Endodermal cell (in vitro differentiated cells): ENCODE data around the gene CHL1. TPM values are rescaled to one million over a fixed set of nuclear protein-coding genes. Genes with fewer than 3 reads are reported as not detected.

Experiments
- DNase-seq: peaks from one replicate; pipeline ENCODE4 v3.0.0-alpha.2; 2017
- H3K27ac ChIP-seq: 2 replicates; pipeline ENCODE4 v1.5.1; 2013; ENCODE audit warnings: mild to moderate bottlenecking, low read depth, low read length, moderate library complexity
- H3K27me3 ChIP-seq: 2 replicates; pipeline ENCODE4 v1.6.1; 2013; ENCODE audit warnings: mild to moderate bottlenecking, low read length, moderate library complexity; ENCODE audit not compliant: insufficient read depth, control insufficient read depth, poor library complexity, severe bottlenecking
- H3K36me3 ChIP-seq: 2 replicates; pipeline ENCODE4 v1.7.0; 2013; ENCODE audit warnings: mild to moderate bottlenecking, low read length, moderate library complexity; ENCODE audit not compliant: control insufficient read depth, insufficient read depth
- H3K4me1 ChIP-seq: one replicate; pipeline ENCODE4 v1.7.0; 2013; ENCODE audit warnings: low read length; ENCODE audit not compliant: control insufficient read depth, insufficient read depth
- H3K4me3 ChIP-seq: 2 replicates; pipeline ENCODE4 v1.5.1; 2013; ENCODE audit warnings: mild to moderate bottlenecking, low read length, moderate library complexity
- H3K9ac ChIP-seq: 2 replicates; pipeline ENCODE4 v1.6.1; 2013; ENCODE audit warnings: mild to moderate bottlenecking, low read length, moderate library complexity; ENCODE audit not compliant: poor library complexity, severe bottlenecking; ENCODE audit errors: extremely low read depth
- H3K9me3 ChIP-seq: 2 replicates; pipeline ENCODE4 v1.6.1; 2013; ENCODE audit warnings: mild to moderate bottlenecking, low read length, moderate library complexity; ENCODE audit not compliant: control insufficient read depth
- H3K27ac Mint-ChIP-seq: 2 replicates; pipeline ENCODE4 v1.8.0; 2020; ENCODE audit warnings: mixed read lengths
- H3K27me3 Mint-ChIP-seq: 2 replicates; pipeline ENCODE4 v1.8.0; 2021; ENCODE audit warnings: mild to moderate bottlenecking, mixed read lengths; ENCODE audit not compliant: insufficient read depth
- H3K36me3 Mint-ChIP-seq: 2 replicates; pipeline ENCODE4 v1.8.0; 2020; ENCODE audit warnings: low read depth, mixed read lengths
- H3K4me1 Mint-ChIP-seq: 2 replicates; pipeline ENCODE4 v1.8.0; 2020; ENCODE audit warnings: mixed read lengths
- H3K4me3 Mint-ChIP-seq: 2 replicates; pipeline ENCODE4 v1.8.0; 2020; ENCODE audit warnings: mild to moderate bottlenecking, moderate library complexity, mixed read lengths
- H3K9me3 Mint-ChIP-seq: 2 replicates; pipeline ENCODE4 v1.8.0; 2020; ENCODE audit warnings: mild to moderate bottlenecking, mixed read lengths
- CTCF ChIP-seq: fragments of 200-600 bp; sonication (generic); conservative IDR thresholded peaks from 2 replicates; pipeline ENCODE4 v1.5.0; 2021; ENCODE audit warnings: antibody characterized with exemption, mild to moderate bottlenecking
- WGBS, 2 experiments: methylation state at CpG; one replicate each; pipeline versions ENCODE4 v1.1.5 to v1.1.7; 2013; ENCODE audit warnings: missing lambda C conversion rate in 2 of 2, mixed read lengths in 1 of 2; ENCODE audit not compliant: insufficient coverage in 1 of 2, insufficient read length in 1 of 2; 5-methylcytosine and 5-hydroxymethylcytosine counted together
- total RNA-seq, 2 donors: library from RNA; stranded (reverse); fragmentation: NEBNext Ultra II Directional in 1 of 2; extraction: Animal tissue kit (Norgen Biotek cat#: 25700) in 1 of 2; gene quantifications; 2 replicates in 1 of 2; 3 replicates in 1 of 2; pipeline ENCODE4 v1.2.1, GENCODE V29; 2021

The CHL1 gene
- total RNA-seq, 2 donors from 2014 or later, result 2.2 to 2.8 TPM

- no peaks in the 10 kb centered on the region for H3K36me3 ChIP-seq
- no peaks in the 10 kb centered on the region for H3K4me1 Mint-ChIP-seq
- no peak overlapping the region for H3K27ac Mint-ChIP-seq
- no peaks in the 10 kb centered on the region for H3K9me3 Mint-ChIP-seq
- no peaks in the 10 kb centered on the region for H3K4me1 ChIP-seq
- no peak for TF ChIP-seq CTCF
- H3K27ac ChIP-seq, result no peak overlapping the region
- H3K9me3 ChIP-seq, result peaks cover 66% of the 10 kb centered on the region
- H3K9ac ChIP-seq, result no peak overlapping the region
- H3K4me3 Mint-ChIP-seq, result no peak overlapping the region
- H3K36me3 Mint-ChIP-seq, result no peaks in the 10 kb centered on the region
- no peaks in the 10 kb centered on the region for H3K27me3 ChIP-seq
- no peak overlapping the region for H3K4me3 ChIP-seq
- DNase-seq, result no peak
- WGBS, 2 experiments, result 61 to 100% methylated on average over 2 to 4 of the region's 4 CpGs
- H3K27me3 Mint-ChIP-seq, result peaks cover 17% of the 10 kb centered on the region
Measured at GRCh38 chr3:356952-357351, 160.4 kb downstream of the CHL1 start.

- Mint-ChIP-seq H3K4me3 (no peak overlapping the region), H3K27me3 (peaks cover 22% of the 10 kb centered on the region), H3K27ac (no peak overlapping the region), H3K4me1 (no peaks in the 10 kb centered on the region), H3K36me3 (no peaks in the 10 kb centered on the region), H3K9me3 (no peaks in the 10 kb centered on the region)
- Histone ChIP-seq H3K9ac (no peak overlapping the region), H3K36me3 (no peaks in the 10 kb centered on the region), H3K4me3 (no peak overlapping the region), H3K4me1 (no peaks in the 10 kb centered on the region), H3K27me3 (no peaks in the 10 kb centered on the region), H3K27ac (no peak overlapping the region), H3K9me3 (peaks cover 79% of the 10 kb centered on the region)
- 34 to 51% methylated on average over 3 of the region's 3 CpGs for WGBS, 2 experiments
- no peak for TF ChIP-seq CTCF
- no peak for DNase-seq
Measured at GRCh38 chr3:359672-360071, 163.1 kb downstream of the CHL1 start.

- Histone ChIP-seq H3K27ac (no peak overlapping the region), H3K9ac (no peak overlapping the region), H3K36me3 (no peaks in the 10 kb centered on the region), H3K9me3 (peaks cover 71% of the 10 kb centered on the region), H3K4me1 (no peaks in the 10 kb centered on the region), H3K4me3 (no peak overlapping the region), H3K27me3 (no peaks in the 10 kb centered on the region)
- no peak for DNase-seq
- Mint-ChIP-seq H3K27me3 (peaks cover 15% of the 10 kb centered on the region), H3K27ac (no peak overlapping the region), H3K4me1 (no peaks in the 10 kb centered on the region), H3K4me3 (no peak overlapping the region), H3K36me3 (no peaks in the 10 kb centered on the region), H3K9me3 (peaks cover 4% of the 10 kb centered on the region)
- no peak for TF ChIP-seq CTCF
- 81 to 83% methylated on average over 4 to 6 of the region's 6 CpGs for WGBS, 2 experiments
Measured at GRCh38 chr3:362681-363338, 166.2 kb downstream of the CHL1 start.
